GM11168 (cell line): ENCODE measurements around the gene GRIP1.
"Not testable (repeated sequence)": the region's sequence is repeated elsewhere in the genome, so short reads cannot be mapped to it uniquely, and the experiment has no call there.

Experiments
- in situ Hi-C: fragments of 300-500 bp; cut with MboI; formaldehyde crosslinking; loops from one replicate; pipeline ENCODE4 v1.12.0; 2022; ENCODE audit warnings: low sequenced_read_pairs; ENCODE audit not compliant: unreplicated experiment

Gene GRIP1

GRCh38 chr12:66548338-66549049 is 130.4 kb downstream of the GRIP1 start:
- in situ Hi-C loops, result no loop called here

DNA sequence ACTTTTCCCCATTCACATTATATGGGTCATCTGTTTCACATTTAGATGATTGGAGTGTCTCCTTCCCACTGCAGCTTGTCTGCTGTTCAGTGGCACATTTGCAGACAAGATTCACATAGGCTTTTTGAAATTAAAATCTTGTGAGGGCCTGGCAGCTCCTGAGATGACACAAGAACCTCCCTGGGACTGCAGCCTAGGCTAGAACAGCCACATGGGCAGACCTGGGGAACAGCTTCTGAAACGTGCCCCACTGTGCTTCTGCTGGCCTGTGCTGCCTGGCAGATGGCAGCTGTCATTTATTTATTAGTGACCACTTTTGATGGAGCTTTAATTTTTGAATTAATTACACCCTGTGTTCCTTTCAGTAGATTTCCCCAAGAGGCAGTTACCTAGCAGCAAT is 137.4 kb downstream of the GRIP1 start:
- in situ Hi-C loops, result no loop called here

DNA sequence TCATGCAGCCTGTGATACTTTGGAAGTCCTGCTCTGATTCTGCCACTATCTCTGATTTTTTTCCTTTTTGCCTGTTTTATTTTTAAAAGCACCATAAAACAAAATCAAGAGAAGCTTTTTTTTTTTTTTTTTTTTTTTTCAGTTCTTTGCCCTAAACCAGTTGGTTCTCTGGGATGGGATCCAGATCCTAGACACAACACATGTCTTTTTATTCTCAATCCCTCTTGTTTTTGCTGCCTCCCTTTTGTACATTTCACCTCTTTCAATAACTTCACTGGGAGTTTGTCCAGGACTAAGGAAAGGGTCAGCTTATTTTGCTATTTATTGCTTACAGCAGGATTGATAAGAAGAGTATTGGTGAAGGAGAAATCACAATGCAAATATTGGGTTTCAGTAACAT is 139.4 kb downstream of the GRIP1 start:
- in situ Hi-C loops, result no loop called here

DNA sequence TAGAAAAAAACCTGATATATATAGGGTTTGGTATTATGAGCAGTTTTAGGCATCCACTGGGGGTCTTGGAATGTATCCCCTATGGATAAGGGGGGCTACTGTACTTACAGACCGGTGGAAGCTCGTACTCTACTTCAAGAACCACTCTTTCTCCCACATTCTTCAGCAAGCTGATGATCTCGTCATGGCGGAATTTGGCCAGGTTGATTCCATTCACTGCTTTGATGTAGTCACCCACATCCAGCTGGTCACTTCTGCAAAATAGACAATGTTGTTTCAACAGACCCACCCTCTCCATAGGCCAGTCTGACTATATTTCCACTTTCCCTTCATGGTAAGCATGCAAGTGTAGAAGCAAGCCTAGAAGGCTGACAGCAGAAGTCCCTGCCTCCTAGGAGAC is 139.9 kb downstream of the GRIP1 start:
- in situ Hi-C loops, result no loop called here

DNA sequence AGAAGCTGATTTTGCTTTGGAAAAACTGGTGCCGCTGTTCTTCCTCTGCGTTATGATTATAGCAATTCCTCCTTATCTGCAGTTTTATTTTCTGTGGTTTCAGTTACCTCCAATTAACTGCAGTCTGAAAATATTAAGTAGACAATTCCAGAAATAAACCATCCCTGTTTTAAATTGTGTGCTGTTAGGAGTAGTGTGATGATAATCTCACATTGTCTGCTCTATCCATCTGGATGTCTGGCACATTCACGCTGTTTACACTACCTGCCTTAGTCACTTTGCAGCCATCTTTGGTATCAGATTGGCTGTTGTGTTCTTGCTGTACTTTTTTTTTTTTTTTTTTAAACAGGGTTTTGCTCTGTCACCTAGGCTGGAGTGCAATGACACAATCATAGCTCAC is 141.0 kb downstream of the GRIP1 start:
- in situ Hi-C loops, result no loop called here

DNA sequence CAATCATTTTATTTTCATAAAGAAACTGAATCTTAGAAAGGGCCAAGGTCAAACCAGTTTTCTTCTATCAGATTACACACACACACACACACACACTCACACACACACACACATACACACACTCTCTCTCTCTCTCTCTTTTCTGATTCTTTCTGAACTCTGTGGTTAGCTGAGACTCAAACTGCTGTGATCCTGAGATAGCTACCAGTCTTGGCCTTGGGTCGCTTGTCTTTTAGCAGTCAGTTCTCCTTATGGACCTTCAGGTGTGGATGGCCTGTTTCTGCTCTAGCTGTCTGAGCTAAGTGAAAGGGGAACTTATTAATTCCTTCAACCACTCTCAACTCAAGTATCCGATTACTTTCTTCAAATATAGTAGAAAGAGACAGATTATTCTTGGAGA is 145.1 kb downstream of the GRIP1 start:
- in situ Hi-C loops, result no loop called here

GRCh38 chr12:66531766-66532165 is 147.1 kb downstream of the GRIP1 start:
- in situ Hi-C loops, result no loop called here

DNA sequence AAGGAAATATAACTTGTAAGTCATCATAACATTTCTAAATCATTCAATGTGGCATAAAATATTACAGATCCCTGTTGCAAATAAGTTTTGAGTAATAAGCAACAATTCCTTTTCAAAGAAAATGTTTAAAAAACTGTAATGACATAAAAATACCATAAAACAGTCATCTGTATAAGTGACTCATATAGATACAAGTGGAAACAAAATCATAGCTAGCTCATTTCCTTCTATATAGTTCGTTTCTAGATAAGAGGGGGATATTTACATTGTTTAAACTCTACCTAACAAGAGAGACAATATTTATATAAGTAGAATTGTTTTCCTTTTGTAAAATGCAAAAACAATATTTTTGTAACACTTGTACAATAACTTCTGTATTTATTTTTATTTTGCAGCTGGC is 148.9 kb downstream of the GRIP1 start:
- in situ Hi-C loops, result no loop called here

DNA sequence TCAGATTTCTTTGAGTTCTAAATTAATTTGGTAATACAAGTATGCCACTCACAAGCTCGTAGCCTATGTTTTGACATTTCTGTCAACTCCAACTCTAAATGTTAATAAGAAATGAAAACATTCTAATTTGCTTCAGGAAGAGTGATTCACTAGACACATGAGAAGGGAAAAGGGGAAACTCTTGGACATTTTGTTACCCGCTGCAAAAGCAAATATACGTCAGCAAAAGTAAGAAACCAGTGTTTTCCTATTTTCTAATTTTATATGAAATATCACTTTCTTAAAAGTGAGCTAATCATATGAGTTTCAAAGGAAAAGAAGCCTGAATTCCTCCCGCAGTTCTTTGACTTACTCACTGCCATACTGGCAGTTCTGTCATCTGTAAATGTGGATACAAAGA is 162.3 kb downstream of the GRIP1 start:
- in situ Hi-C loops, result no loop called here

DNA sequence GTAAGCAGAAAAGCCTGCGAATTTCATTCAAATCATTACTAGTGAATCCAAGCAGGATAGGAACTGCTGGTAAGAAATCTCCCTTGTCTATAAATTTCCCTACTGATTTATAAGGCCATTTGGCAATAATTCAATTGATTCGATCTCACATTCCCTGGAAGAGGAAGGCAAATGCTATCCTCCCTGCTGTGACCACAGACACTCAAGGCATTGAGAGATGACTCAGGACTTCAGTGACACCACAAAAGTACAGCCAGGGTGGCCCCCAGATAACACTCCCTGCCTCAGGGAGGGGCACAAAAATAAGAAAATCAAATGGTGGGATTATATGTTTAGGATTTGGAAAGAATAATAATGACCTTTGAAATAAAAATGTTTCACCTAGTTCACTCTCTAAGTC is 162.7 kb downstream of the GRIP1 start:
- in situ Hi-C loops, result no loop called here

GRCh38 chr12:66514581-66514980 is 164.3 kb downstream of the GRIP1 start:
- in situ Hi-C loops, result no loop called here

- in situ Hi-C loops, result no loop called here
These were observed 170.9 kb downstream of the GRIP1 start for GRCh38 chr12:66508025-66508424.

DNA sequence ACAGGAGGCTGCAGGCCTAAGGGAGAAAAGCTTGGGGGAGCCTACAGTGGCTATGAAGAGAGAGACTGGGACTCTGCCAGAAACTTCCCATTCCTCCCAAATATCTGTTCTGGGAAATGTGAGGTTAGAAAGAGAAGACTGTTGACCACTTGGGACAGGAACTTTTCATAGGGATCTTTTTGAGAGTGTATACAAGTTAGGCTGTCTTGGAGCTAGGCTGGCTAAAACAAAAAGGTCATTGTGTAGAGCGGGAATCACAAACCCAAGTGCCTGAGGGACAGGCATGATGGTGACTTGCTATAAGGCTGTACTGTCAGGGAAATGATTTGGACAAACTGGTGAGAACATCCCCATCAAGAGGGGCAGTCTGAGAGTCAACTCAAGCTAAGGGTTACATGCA is 175.1 kb downstream of the GRIP1 start:
- in situ Hi-C loops, result no loop called here

GRCh38 chr12:66502911-66503310 is 176.0 kb downstream of the GRIP1 start:
- in situ Hi-C loops, result no loop called here

DNA sequence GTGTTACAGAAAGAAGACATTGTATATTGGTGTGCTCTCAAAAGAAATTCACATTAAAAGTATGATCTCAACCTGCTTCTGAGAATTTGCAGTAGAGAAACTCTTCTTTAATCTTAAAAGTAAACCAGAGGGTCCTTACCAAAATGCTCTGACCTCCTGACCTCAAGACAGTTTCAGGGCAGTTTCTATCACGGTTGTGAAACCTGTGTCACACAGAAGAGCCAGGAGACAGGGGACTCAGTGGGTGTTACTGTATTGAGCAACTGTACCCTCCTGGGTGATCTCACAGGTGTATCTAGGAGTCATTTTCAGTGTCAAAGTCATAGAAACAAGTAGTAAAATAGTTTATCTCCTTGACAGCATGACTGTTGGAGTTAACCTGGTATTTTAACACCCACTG is 178.0 kb downstream of the GRIP1 start:
- in situ Hi-C loops, result no loop called here

GRCh38 chr12:66500091-66500490 is 178.8 kb downstream of the GRIP1 start:
- in situ Hi-C loops, result no loop called here

GRCh38 chr12:66499000-66499399 is 179.9 kb downstream of the GRIP1 start:
- in situ Hi-C loops, result no loop called here

GRCh38 chr12:66498059-66498458 is 180.8 kb downstream of the GRIP1 start:
- in situ Hi-C loops, result not testable (repeated sequence)

- in situ Hi-C loops, result no loop called here
These were observed 181.6 kb downstream of the GRIP1 start for GRCh38 chr12:66497008-66497897.

DNA sequence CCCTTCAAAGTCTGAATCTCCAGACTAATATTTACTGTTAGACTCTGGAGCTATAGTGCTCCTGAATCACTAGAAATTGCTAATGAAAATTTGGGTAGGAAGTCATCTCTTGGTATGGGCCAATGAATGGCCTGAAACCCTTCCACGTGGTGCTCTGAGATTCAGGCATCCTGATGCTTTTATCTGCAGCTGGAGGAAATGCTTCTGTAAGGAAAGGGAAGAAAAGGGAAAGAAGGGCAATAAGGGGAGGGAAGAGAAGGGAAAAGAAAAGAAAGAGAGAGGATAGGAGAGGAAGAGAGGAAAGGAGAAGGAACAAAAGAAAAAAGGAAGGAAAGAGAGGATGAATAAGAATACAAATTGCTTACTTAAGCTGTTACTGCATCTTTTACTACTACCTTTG is 182.3 kb downstream of the GRIP1 start:
- in situ Hi-C loops, result no loop called here

- in situ Hi-C loops, result no loop called here
These were observed 183.2 kb downstream of the GRIP1 start for GRCh38 chr12:66495709-66496108.

DNA sequence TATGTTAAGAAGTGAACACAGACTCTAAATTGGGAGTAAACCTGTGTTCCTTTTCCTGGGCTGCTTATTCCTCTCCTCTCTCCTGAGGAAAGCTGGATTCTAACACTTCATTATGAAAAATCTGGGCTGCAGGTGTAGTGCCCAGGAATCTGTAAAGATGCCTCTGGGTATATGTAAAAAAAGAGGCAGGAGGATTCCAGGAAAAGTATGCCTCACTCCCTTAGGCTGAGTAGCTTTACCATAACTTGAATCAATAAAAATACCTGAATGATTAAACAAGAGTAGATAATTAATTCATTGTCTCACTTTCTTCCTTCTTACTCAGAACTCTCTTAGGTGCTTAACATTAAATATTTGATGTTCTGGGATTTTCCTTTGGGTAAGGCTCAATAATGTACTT is 185.1 kb downstream of the GRIP1 start:
- in situ Hi-C loops, result no loop called here
